ENCODE measurements around the gene CEBPZ.

Gene CEBPZ

GRCh38 chr2:37181726-37182684 lies 49.4 kb downstream of the CEBPZ start:
- TF ChIP-seq FOXP2 (optimal IDR thresholded peaks at IDR 0.05; ENCODE audit: borderline replicate concordance, extremely low read depth, extremely low read length, insufficient read depth) (no peak), TAF1 (IDR thresholded peaks at IDR 0.05; ENCODE audit: borderline replicate concordance, insufficient read depth, low read length) (no peak), POLR2AphosphoS5 (IDR thresholded peaks at IDR 0.05; ENCODE audit: low read depth, low read length) (no peak), SIN3A (IDR thresholded peaks at IDR 0.05; ENCODE audit: borderline replicate concordance, insufficient read depth, low read length) (no peak)
- TF ChIP-seq, protein P1, sequence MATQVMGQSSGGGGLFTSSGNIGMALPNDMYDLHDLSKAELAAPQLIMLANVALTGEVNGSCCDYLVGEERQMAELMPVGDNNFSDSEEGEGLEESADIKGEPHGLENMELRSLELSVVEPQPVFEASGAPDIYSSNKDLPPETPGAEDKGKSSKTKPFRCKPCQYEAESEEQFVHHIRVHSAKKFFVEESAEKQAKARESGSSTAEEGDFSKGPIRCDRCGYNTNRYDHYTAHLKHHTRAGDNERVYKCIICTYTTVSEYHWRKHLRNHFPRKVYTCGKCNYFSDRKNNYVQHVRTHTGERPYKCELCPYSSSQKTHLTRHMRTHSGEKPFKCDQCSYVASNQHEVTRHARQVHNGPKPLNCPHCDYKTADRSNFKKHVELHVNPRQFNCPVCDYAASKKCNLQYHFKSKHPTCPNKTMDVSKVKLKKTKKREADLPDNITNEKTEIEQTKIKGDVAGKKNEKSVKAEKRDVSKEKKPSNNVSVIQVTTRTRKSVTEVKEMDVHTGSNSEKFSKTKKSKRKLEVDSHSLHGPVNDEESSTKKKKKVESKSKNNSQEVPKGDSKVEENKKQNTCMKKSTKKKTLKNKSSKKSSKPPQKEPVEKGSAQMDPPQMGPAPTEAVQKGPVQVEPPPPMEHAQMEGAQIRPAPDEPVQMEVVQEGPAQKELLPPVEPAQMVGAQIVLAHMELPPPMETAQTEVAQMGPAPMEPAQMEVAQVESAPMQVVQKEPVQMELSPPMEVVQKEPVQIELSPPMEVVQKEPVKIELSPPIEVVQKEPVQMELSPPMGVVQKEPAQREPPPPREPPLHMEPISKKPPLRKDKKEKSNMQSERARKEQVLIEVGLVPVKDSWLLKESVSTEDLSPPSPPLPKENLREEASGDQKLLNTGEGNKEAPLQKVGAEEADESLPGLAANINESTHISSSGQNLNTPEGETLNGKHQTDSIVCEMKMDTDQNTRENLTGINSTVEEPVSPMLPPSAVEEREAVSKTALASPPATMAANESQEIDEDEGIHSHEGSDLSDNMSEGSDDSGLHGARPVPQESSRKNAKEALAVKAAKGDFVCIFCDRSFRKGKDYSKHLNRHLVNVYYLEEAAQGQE (IDR thresholded peaks at IDR 0.05; ENCODE audit: insufficient read depth in 1 of 2, low read depth in 2 of 2, low read length in 2 of 2) = no peak

GRCh38 chr2:37180640-37181039 lies 50.8 kb downstream of the CEBPZ start:
- TF ChIP-seq TAF1 (IDR thresholded peaks at IDR 0.05; ENCODE audit: borderline replicate concordance, insufficient read depth, low read length) (no peak), SIN3A (IDR thresholded peaks at IDR 0.05; ENCODE audit: borderline replicate concordance, insufficient read depth, low read length) (no peak), FOXP2 (optimal IDR thresholded peaks at IDR 0.05; ENCODE audit: borderline replicate concordance, extremely low read depth, extremely low read length, insufficient read depth) (no peak), POLR2AphosphoS5 (IDR thresholded peaks at IDR 0.05; ENCODE audit: low read depth, low read length) (no peak)
- TF ChIP-seq, protein P1 (IDR thresholded peaks at IDR 0.05; ENCODE audit: insufficient read depth in 1 of 2, low read depth in 2 of 2, low read length in 2 of 2) = no peak

DNA sequence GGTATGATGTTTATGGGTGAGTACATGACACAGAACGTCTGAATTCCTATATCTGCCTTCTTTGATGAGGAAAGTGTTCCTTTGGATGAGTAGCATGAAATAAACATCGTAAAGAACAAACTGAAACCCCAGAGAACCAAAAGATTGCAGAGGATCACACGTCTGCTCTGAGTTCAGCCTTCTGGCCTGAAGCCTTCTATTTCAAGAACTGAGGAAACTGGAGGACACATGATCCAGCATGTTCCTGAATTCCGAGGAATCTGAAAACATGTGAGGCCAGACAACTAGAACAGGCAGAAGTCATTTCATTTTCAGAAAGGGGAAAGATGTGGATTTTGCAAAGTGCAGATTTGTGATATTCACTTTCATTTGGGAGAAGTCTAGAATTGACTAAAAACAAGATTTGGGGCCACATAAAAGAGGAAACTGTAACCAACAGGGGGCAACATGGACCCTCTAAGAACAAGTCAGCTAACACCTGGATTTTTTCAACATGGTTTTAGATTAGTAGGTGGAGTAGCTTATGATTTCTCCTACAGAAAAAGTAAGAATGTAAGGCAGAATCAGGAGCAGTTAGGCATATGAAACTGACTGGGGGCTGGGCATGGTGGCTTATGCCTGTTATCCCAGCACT lies 51.3 kb downstream of the CEBPZ start:
- TF ChIP-seq POLR2AphosphoS5 (IDR thresholded peaks at IDR 0.05; ENCODE audit: low read depth, low read length) (no peak), SIN3A (IDR thresholded peaks at IDR 0.05; ENCODE audit: borderline replicate concordance, insufficient read depth, low read length) (no peak), FOXP2 (optimal IDR thresholded peaks at IDR 0.05; ENCODE audit: borderline replicate concordance, extremely low read depth, extremely low read length, insufficient read depth) (no peak), TAF1 (IDR thresholded peaks at IDR 0.05; ENCODE audit: borderline replicate concordance, insufficient read depth, low read length) (no peak)
- TF ChIP-seq, protein P1 (IDR thresholded peaks at IDR 0.05; ENCODE audit: insufficient read depth in 1 of 2, low read depth in 2 of 2, low read length in 2 of 2) = no peak

DNA sequence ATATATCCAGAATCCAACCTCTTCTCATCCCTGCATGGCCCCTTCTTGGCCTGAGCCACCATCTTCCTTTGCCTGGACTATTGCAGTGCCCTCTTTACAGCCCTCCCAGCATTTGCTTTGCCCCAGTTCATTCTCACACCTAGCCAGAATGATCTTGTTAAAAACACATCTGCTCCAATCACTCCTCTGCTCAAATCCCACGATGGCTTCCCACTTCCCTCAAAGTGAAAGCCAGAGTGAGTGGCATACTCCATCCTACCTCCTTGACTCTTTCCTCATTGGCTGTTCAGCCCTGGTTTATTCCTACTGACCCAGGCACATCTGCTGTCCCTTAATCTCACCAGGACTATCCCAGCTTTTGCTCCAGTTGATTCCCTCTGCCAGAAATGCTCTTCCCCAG lies 57.7 kb downstream of the CEBPZ start:
- TF ChIP-seq SIN3A (IDR thresholded peaks at IDR 0.05; ENCODE audit: borderline replicate concordance, insufficient read depth, low read length) (no peak), POLR2AphosphoS5 (IDR thresholded peaks at IDR 0.05; ENCODE audit: low read depth, low read length) (no peak), FOXP2 (optimal IDR thresholded peaks at IDR 0.05; ENCODE audit: borderline replicate concordance, extremely low read depth, extremely low read length, insufficient read depth) (no peak), TAF1 (IDR thresholded peaks at IDR 0.05; ENCODE audit: borderline replicate concordance, insufficient read depth, low read length) (no peak)
- TF ChIP-seq, protein P1 (IDR thresholded peaks at IDR 0.05; ENCODE audit: insufficient read depth in 1 of 2, low read depth in 2 of 2, low read length in 2 of 2) = no peak

All from PFSK-1 (cell line).